GM21786 (cell line): Measurements from ENCODE around the gene VGLL3.
"Not testable (repeated sequence)": the region's sequence is repeated elsewhere in the genome, so short reads cannot be mapped to it uniquely, and the experiment has no call there.

ENCODE experiments used
- ATAC-seq: cut with Tn5 transposase; IDR thresholded peaks from one replicate; pipeline ENCODE4 v1.9.1; 2021; ENCODE audit not compliant: unreplicated experiment

The VGLL3 gene

GRCh38 chr3:86989611-86990010 lies 1.3 kb downstream of the VGLL3 start:
- no peak for ATAC-seq

- no peak for ATAC-seq
These were observed 1.9 kb downstream of the VGLL3 start for GRCh38 chr3:86989006-86989405.

GRCh38 chr3:86988235-86988634 lies 2.7 kb downstream of the VGLL3 start:
- ATAC-seq, result no peak

GRCh38 chr3:86987421-86987715 lies 3.6 kb downstream of the VGLL3 start:
- no peak for ATAC-seq

GRCh38 chr3:86986671-86987420 lies 4.1 kb downstream of the VGLL3 start:
- ATAC-seq, result no peak

- no peak for ATAC-seq
These were observed 5.6 kb downstream of the VGLL3 start for GRCh38 chr3:86985181-86985826.

- no peak for ATAC-seq
These were observed 6.7 kb downstream of the VGLL3 start for GRCh38 chr3:86984271-86984670.

GRCh38 chr3:86982883-86983282 lies 8.1 kb downstream of the VGLL3 start:
- no peak for ATAC-seq

GRCh38 chr3:86978111-86978551 lies 12.8 kb downstream of the VGLL3 start:
- no peak for ATAC-seq

- no peak for ATAC-seq
These were observed 14.7 kb downstream of the VGLL3 start for GRCh38 chr3:86976219-86976618.

- ATAC-seq, result not testable (repeated sequence)
These were observed 16.8 kb downstream of the VGLL3 start for GRCh38 chr3:86974177-86974576.

- no peak for ATAC-seq
These were observed 17.5 kb downstream of the VGLL3 start for GRCh38 chr3:86973440-86973839.

- peak; percentile 70 for ATAC-seq
These were observed 21.3 kb downstream of the VGLL3 start for GRCh38 chr3:86969500-86970189.

- ATAC-seq, result no peak
These were observed 22.6 kb downstream of the VGLL3 start for GRCh38 chr3:86968244-86968932.

GRCh38 chr3:86967062-86967461 lies 23.9 kb downstream of the VGLL3 start:
- ATAC-seq, result no peak

GRCh38 chr3:86965166-86965565 lies 25.8 kb downstream of the VGLL3 start:
- no peak for ATAC-seq

GRCh38 chr3:86963611-86964010 lies 27.3 kb downstream of the VGLL3 start:
- no peak for ATAC-seq

GRCh38 chr3:86961297-86961696 lies 29.7 kb downstream of the VGLL3 start:
- no peak for ATAC-seq

GRCh38 chr3:86960550-86960949 lies 30.4 kb downstream of the VGLL3 start:
- no peak for ATAC-seq

- ATAC-seq, result no peak
These were observed 32.4 kb downstream of the VGLL3 start for GRCh38 chr3:86958534-86958933.

GRCh38 chr3:86954747-86955146 lies 36.2 kb downstream of the VGLL3 start:
- no peak for ATAC-seq

GRCh38 chr3:86954226-86954625 lies 36.7 kb downstream of the VGLL3 start:
- ATAC-seq, result no peak
